Lower lobe of right lung (tissue), 2 donors: ENCODE results near the gene ADIRF. TPM values are rescaled to one million over a fixed set of nuclear protein-coding genes. Genes with fewer than 3 reads are reported as not detected.

Experiments used
- ATAC-seq, 2 donors: fragments of 200-7000 bp; cut with Tn5 transposase; one replicate each; pipeline ENCODE4 v1.9.1; 2020 to 2022; ENCODE audit warnings: mild to moderate bottlenecking in 2 of 2, moderate library complexity in 2 of 2
- DNase-seq: peaks from one replicate; pipeline ENCODE4 v3.0.0-alpha.2; 2020
- H3K27ac ChIP-seq: fragments of 200-600 bp; one replicate; pipeline ENCODE4 v1.8.0; 2022
- H3K27me3 ChIP-seq: fragments of 200-600 bp; one replicate; pipeline ENCODE4 v1.8.0; 2022; ENCODE audit warnings: low read depth
- H3K36me3 ChIP-seq: fragments of 200-600 bp; one replicate; pipeline ENCODE4 v1.8.0; 2022; ENCODE audit warnings: mild to moderate bottlenecking
- H3K4me1 ChIP-seq: fragments of 200-600 bp; one replicate; pipeline ENCODE4 v1.8.0; 2022
- H3K4me3 ChIP-seq: fragments of 200-600 bp; one replicate; pipeline ENCODE4 v1.8.0; 2022; ENCODE audit warnings: mild to moderate bottlenecking
- H3K9me3 ChIP-seq: fragments of 200-600 bp; one replicate; pipeline ENCODE4 v1.8.0; 2022
- CTCF ChIP-seq: fragments of 200-600 bp; IDR thresholded peaks from one replicate; pipeline ENCODE4 v1.8.0; 2022; ENCODE audit warnings: antibody characterized with exemption, mild to moderate bottlenecking
- intact Hi-C: fragments of 100-400 bp; cut with DNase I; formaldehyde crosslinking; loops from one replicate; pipeline ENCODE4 v1.11.0; 2022
- total RNA-seq: library from RNA; stranded (reverse); fragmentation: NEBNext Ultra II Directional; extraction: Animal tissue kit (Norgen Biotek cat#: 25700); gene quantifications from one replicate; pipeline ENCODE4 v1.2.1, GENCODE V29; 2021
- donor health status: DM: no; HTN: yes; CAD: no; lungs with severe emphysema.

The ADIRF gene
- total RNA-seq, 1 donor from 2014 or later = 158 TPM

DNA sequence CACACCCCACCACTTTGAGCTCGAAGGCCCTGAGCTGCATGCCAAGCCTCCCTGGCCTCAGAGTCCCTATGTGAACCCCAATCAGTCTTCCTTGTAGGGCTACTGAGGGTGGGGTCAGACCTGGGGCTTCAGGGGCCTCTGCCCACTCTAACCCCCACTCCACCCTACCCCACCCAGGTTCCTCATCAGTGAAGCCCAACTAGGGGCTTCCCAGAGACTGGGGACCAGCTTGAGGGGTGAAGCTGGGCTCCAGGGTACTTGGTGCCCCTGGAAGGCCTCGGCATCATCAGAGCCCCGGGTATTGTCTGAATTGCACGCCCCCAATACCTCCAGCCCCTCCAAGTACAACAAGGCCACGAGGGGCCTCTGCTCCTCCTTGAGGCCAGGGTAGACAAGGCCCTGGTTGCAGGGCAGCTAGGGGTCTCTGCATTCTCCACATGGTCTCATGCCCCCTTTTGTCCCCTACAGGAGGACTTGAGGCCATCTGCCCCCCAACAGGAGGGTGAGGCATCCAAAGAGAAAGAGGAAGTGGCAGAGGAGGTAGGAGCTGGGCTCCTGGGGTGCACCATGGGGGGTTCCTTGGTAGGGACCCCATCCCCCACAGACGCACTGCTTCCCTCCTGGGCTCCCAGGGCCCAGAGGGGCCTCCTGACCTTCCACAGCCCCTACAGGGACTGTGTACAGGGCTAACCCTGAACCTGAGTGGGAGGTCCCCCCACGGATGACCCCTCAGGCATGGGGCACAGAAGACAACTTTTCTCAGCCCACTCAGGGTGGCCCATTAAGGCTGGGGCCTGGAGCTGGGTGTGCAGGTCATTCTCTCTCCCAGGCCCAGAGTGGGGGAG lies 5.9 kb upstream of the ADIRF start:
- DNase-seq = no peak
- Histone ChIP-seq H3K4me1 (peaks cover 49% of the 10 kb centered on the region), H3K27ac (no peak overlapping the region), H3K36me3 (no peaks in the 10 kb centered on the region), H3K9me3 (no peaks in the 10 kb centered on the region), H3K27me3 (no peaks in the 10 kb centered on the region), H3K4me3 (no peak overlapping the region)
- intact Hi-C loops = no loop called here
- no peak for TF ChIP-seq CTCF
- no peak for ATAC-seq

DNA sequence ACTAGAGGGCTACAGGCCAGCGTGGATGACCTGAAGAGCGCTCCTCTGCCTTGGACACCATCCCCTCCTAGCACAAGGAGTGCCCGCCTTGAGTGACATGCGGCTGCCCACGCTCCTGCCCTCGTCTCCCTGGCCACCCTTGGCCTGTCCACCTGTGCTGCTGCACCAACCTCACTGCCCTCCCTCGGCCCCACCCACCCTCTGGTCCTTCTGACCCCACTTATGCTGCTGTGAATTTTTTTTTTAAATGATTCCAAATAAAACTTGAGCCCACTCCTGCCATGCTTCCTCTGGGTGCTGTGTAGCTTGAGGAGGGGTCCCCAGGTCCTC lies 5.3 kb upstream of the ADIRF start:
- Histone ChIP-seq H3K27me3 (no peaks in the 10 kb centered on the region), H3K4me3 (no peak overlapping the region), H3K9me3 (no peaks in the 10 kb centered on the region), H3K36me3 (no peaks in the 10 kb centered on the region), H3K27ac (no peak overlapping the region), H3K4me1 (peaks cover 53% of the 10 kb centered on the region)
- DNase-seq (no peak), ATAC-seq (no peak)
- intact Hi-C loops = no loop called here
- TF ChIP-seq CTCF = no peak

DNA sequence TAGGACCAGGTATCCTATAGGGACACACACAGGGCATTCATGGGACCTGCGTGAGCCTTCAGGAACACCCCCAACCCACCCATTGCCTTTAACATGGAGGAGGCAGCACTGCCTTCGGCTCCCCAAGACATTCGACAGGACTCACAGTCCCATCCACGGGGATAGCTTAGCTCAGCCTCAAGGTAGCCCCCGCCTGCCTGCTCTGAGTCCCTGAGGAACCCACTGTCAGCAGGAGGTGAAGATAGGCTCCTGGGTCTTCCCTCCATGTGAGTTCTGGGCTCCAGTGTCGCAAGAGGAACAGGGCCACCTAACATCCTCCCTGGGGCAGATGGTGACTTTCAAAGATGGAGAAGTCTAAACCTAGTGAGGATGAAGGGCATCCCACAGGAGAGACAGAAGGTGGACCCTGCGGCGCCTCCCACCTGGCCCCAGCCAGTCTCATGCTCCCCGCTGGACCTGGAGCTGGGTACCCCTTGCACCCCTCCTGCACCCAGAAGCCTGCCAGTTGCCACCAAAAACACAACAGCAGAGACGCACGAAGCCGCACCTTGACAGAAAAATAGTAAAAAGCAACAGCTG lies 4.9 kb upstream of the ADIRF start:
- Histone ChIP-seq H3K4me3 (no peak overlapping the region), H3K27ac (no peak overlapping the region), H3K36me3 (no peaks in the 10 kb centered on the region), H3K27me3 (no peaks in the 10 kb centered on the region), H3K4me1 (peaks cover 53% of the 10 kb centered on the region), H3K9me3 (no peaks in the 10 kb centered on the region)
- DNase-seq = no peak
- intact Hi-C loops = no loop called here
- ATAC-seq = no peak
- no peak for TF ChIP-seq CTCF

GRCh38 chr10:86964061-86964846 lies 4.0 kb upstream of the ADIRF start:
- no peaks in the 10 kb centered on the region for H3K36me3 ChIP-seq
- no peak for DNase-seq
- no peak for ATAC-seq
- no peak for TF ChIP-seq CTCF
- intact Hi-C loops = no loop called here
- no peaks in the 10 kb centered on the region for H3K27me3 ChIP-seq
- H3K4me1 ChIP-seq = peaks cover 53% of the 10 kb centered on the region
- H3K27ac ChIP-seq = no peak overlapping the region
- H3K4me3 ChIP-seq = no peak overlapping the region
- no peaks in the 10 kb centered on the region for H3K9me3 ChIP-seq

DNA sequence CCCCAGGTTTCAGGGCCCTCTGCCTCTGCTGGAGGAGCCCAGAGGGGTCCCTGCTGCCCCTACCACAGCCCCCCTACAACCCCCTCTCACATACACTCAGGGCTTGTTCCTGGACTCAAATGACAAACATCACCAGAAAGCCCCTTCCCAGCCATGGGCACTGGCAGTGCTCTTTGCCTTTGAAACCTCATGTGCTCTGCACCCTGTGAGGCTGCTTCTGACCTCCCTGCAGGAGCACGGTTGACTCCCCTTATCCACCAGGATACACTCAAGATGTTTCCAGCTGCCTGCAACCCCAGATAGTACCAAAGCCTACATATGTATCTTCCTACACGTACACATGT lies 3.5 kb upstream of the ADIRF start:
- Histone ChIP-seq H3K9me3 (no peaks in the 10 kb centered on the region), H3K27me3 (no peaks in the 10 kb centered on the region), H3K4me1 (peaks cover 53% of the 10 kb centered on the region), H3K27ac (no peak overlapping the region), H3K36me3 (no peaks in the 10 kb centered on the region), H3K4me3 (no peak overlapping the region)
- no peak for TF ChIP-seq CTCF
- no peak for DNase-seq
- no peak for ATAC-seq
- intact Hi-C loops = no loop called here
